ENCODE data around the gene GSTA4. TPM values are rescaled to one million over a fixed set of nuclear protein-coding genes. Genes with fewer than 3 reads are reported as not detected.
"Not testable (repeated sequence)": the region's sequence is repeated elsewhere in the genome, so short reads cannot be mapped to it uniquely, and the experiment has no call there.

Gene GSTA4
- total RNA-seq, 3 donors from 2014 or later: 8.3 to 15.5 (median 14.7) TPM

DNA sequence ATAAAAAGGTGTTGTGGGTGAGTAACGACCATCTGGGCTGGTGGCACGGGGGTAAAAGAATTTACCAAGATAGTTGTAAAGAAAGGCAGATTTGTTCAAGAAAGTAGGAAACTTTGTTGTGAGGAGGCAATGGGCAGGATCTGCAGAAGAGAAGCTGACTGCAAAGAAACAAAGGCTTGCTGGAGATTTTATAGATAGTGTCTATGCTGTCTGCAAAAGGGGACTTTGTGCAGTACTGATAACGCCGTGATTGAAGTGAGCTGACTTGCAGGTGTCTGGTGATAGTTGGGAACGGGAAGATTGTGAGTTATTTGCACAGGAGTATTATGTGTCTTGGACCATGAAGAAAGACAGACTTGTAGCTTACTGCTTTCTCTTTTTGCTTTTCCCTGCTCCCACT lies 48.8 kb downstream of the GSTA4 start:
- Histone ChIP-seq H3K36me3 (ENCODE audit: low read depth) (no peaks in the 10 kb centered on the region), H3K4me3 (no peak overlapping the region), H3K9me3 (no peaks in the 10 kb centered on the region), H3K4me1 (ENCODE audit: low read depth) (no peaks in the 10 kb centered on the region)
- TF ChIP-seq, protein P1, sequence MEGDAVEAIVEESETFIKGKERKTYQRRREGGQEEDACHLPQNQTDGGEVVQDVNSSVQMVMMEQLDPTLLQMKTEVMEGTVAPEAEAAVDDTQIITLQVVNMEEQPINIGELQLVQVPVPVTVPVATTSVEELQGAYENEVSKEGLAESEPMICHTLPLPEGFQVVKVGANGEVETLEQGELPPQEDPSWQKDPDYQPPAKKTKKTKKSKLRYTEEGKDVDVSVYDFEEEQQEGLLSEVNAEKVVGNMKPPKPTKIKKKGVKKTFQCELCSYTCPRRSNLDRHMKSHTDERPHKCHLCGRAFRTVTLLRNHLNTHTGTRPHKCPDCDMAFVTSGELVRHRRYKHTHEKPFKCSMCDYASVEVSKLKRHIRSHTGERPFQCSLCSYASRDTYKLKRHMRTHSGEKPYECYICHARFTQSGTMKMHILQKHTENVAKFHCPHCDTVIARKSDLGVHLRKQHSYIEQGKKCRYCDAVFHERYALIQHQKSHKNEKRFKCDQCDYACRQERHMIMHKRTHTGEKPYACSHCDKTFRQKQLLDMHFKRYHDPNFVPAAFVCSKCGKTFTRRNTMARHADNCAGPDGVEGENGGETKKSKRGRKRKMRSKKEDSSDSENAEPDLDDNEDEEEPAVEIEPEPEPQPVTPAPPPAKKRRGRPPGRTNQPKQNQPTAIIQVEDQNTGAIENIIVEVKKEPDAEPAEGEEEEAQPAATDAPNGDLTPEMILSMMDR (IDR thresholded peaks at IDR 0.05): no peak
- intact Hi-C loops (cut with DNase I, micrococcal nuclease): no loop called here
- DNase-seq: peak in 1 of 3 donors; percentile 17
- peak; percentile 80 for ATAC-seq

DNA sequence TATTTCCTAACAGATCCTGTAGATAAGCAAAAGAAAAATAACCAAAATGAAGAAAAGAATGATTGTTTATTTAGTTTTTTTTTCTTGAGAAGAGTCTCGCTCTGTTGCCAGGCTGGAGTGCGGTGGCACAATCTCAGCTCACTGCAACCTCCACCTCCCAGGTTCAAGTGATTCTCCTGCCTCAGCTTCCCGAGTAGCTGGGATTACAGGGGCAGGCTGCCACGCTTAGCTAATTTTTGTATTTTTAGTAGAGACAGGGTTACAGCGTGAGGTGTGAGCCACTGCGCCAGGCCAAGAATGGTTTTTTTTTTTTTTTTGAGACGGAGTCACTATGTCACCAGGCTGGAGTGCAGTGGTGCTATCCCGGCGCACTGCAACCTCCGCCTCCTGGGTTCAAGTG lies 52.3 kb downstream of the GSTA4 start:
- DNase-seq; H3K4me3 ChIP-seq; intact Hi-C loops (cut with DNase I, micrococcal nuclease); H3K4me1 ChIP-seq (ENCODE audit: low read depth); ATAC-seq; H3K36me3 ChIP-seq (ENCODE audit: low read depth); H3K9me3 ChIP-seq: not testable (repeated sequence)

DNA sequence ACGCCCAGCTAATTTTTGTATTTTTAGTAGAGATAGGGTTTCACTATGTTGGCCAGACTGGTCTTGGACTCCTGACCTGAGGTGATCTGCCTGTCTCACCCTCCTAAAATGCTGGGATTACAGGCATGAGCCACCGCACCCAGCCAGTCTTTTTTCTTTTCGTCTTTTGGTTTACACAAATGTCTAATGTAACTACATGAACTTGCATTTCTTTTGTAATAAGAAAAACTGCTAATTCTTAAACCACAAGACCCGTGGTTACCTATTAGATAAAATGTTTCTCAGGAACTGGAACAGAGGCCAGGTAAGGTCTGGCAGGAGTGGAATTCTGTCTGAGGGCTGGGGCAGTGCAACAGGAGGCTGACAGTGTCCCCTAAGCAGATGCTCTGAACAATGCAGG lies 52.9 kb downstream of the GSTA4 start:
- DNase-seq (no peak), ATAC-seq (no peak)
- intact Hi-C loops (cut with DNase I, micrococcal nuclease): no loop called here
- Histone ChIP-seq H3K9me3 (no peaks in the 10 kb centered on the region), H3K4me1 (ENCODE audit: low read depth) (no peaks in the 10 kb centered on the region), H3K36me3 (ENCODE audit: low read depth) (no peaks in the 10 kb centered on the region), H3K4me3 (no peak overlapping the region)
- TF ChIP-seq, protein P1 (IDR thresholded peaks at IDR 0.05): no peak

DNA sequence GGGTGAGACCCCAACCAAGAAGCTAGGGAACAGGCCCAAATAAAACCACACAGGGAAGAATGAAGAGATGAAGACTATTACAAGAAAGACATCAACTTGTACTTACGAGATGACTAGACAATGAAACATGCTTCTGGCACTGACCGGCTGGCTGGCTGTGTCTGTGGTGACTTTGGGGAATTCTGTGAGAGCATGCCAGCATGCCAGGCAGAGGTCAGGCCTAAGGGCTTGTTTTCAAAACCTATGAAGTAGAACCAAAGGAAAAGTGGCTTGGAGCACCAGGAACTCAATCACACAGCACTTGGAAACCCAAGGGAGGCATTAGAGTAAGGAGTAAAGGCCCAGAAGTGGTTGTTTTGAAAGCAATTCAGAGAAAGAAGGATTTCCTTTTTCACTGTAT lies 57.2 kb downstream of the GSTA4 start:
- no peaks in the 10 kb centered on the region for H3K4me1 ChIP-seq (ENCODE audit: low read depth)
- no peaks in the 10 kb centered on the region for H3K36me3 ChIP-seq (ENCODE audit: low read depth)
- TF ChIP-seq, protein P1 (IDR thresholded peaks at IDR 0.05): no peak
- intact Hi-C loops (cut with DNase I, micrococcal nuclease): no loop called here
- no peak overlapping the region for H3K4me3 ChIP-seq
- H3K9me3 ChIP-seq: no peaks in the 10 kb centered on the region
- no peak for DNase-seq
- no peak for ATAC-seq

DNA sequence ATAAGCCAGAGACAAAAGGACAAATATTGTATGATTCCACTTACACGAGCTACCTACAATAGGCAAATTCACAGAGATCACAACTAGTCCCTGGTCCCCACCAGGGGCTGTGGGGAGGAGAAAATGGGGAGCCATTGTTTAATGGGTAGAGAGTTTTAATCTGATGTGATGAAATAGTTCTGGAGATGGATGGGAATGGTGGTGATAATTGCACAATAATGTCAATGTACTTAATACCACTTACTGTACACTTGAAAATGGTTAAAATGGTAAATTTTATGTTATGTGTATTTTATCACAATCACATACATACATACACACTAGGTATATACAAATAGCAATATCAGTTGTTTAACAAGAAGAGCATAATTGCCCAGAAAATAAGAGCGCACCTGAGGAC lies 61.3 kb downstream of the GSTA4 start:
- no peak for DNase-seq
- TF ChIP-seq, protein P1 (IDR thresholded peaks at IDR 0.05): no peak
- no peak overlapping the region for H3K4me3 ChIP-seq
- H3K4me1 ChIP-seq (ENCODE audit: low read depth): no peaks in the 10 kb centered on the region
- H3K9me3 ChIP-seq: no peaks in the 10 kb centered on the region
- no peak for ATAC-seq
- no peaks in the 10 kb centered on the region for H3K36me3 ChIP-seq (ENCODE audit: low read depth)
- intact Hi-C loops (cut with DNase I, micrococcal nuclease): no loop called here

DNA sequence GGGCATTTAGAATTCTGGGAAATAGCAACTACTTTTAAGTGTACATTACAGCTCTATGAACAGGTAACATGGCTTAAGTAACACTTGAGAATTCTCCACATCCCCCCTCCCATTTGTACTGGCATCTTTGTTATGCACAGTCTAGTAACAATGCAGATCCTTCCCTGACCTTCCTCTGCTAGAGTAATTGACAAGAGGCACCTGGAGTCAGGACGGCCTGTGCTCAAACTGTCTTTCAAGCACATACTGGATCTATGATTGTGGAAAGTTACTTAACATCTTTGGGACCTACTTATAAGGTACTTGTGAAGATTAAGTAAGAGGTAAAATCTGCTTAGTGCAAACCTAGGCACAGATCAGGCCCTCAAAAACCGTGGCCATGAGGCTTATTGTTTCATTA lies 63.7 kb downstream of the GSTA4 start:
- intact Hi-C loops (cut with DNase I, micrococcal nuclease): no loop called here
- Histone ChIP-seq H3K4me1 (ENCODE audit: low read depth) (no peaks in the 10 kb centered on the region), H3K9me3 (no peaks in the 10 kb centered on the region), H3K4me3 (no peak overlapping the region), H3K36me3 (ENCODE audit: low read depth) (no peaks in the 10 kb centered on the region)
- ATAC-seq: no peak
- TF ChIP-seq, protein P1 (IDR thresholded peaks at IDR 0.05): no peak
- DNase-seq: no peak

Data from mucosa of descending colon (tissue), 3 donors.